GOT3 (cell line): ENCODE results near the gene RNF20.
"Not testable (repeated sequence)": the region's sequence is repeated elsewhere in the genome, so short reads cannot be mapped to it uniquely, and the experiment has no call there.

Source experiments
- DNase-seq: peaks from one replicate; lab custom pipeline; 2025; ENCODE audit warnings: mixed read lengths; lab: John Stamatoyannopoulos, UW

RNF20 gene

GRCh38 chr9:101536938-101537337 lies 3.3 kb downstream of the RNF20 start:
- no peak for DNase-seq

- DNase-seq: no peak
These were observed 6.4 kb downstream of the RNF20 start for GRCh38 chr9:101540069-101540468.

- DNase-seq: no peak
These were observed 9.6 kb downstream of the RNF20 start for GRCh38 chr9:101543098-101543735.

GRCh38 chr9:101549472-101550098 lies 15.9 kb downstream of the RNF20 start:
- DNase-seq: not testable (repeated sequence)

- DNase-seq: no peak
These were observed 28.1 kb downstream of the RNF20 start for GRCh38 chr9:101561740-101562139.

- DNase-seq: no peak
These were observed 29.3 kb downstream of the RNF20 start for GRCh38 chr9:101562966-101563365.

GRCh38 chr9:101564252-101564651 lies 30.6 kb downstream of the RNF20 start:
- DNase-seq: no peak

- DNase-seq: no peak
These were observed 33.5 kb downstream of the RNF20 start for GRCh38 chr9:101566904-101567724.

GRCh38 chr9:101567725-101568350 lies 34.2 kb downstream of the RNF20 start:
- DNase-seq: no peak

GRCh38 chr9:101569741-101570501 lies 36.3 kb downstream of the RNF20 start:
- DNase-seq: no peak

- no peak for DNase-seq
These were observed 37.5 kb downstream of the RNF20 start for GRCh38 chr9:101571114-101571513.

- DNase-seq: no peak
These were observed 38.7 kb downstream of the RNF20 start for GRCh38 chr9:101572316-101572715.

- DNase-seq: no peak
These were observed 41.2 kb downstream of the RNF20 start for GRCh38 chr9:101574731-101575333.

GRCh38 chr9:101578378-101578777 lies 44.7 kb downstream of the RNF20 start:
- no peak for DNase-seq

- DNase-seq: no peak
These were observed 46.3 kb downstream of the RNF20 start for GRCh38 chr9:101579711-101580545.

- no peak for DNase-seq
These were observed 48.9 kb downstream of the RNF20 start for GRCh38 chr9:101582553-101582952.

GRCh38 chr9:101585740-101586139 lies 52.1 kb downstream of the RNF20 start:
- DNase-seq: no peak

- no peak for DNase-seq
These were observed 53.0 kb downstream of the RNF20 start for GRCh38 chr9:101586651-101587050.

GRCh38 chr9:101587332-101588043 lies 53.8 kb downstream of the RNF20 start:
- DNase-seq: no peak

- DNase-seq: not testable (repeated sequence)
These were observed 56.4 kb downstream of the RNF20 start for GRCh38 chr9:101590074-101590473.
